Gastrocnemius medialis (tissue), 4 donors: ENCODE measurements around the gene GNG7.

Source experiments
- CTCF ChIP-seq, 5 experiments: fragments of 450-650 bp in 3 of 5; fragments of 200-600 bp in 2 of 5; sonication (generic) in 2 of 5; IDR thresholded peaks in 4 of 5; conservative IDR thresholded peaks in 1 of 5; 1 replicate in 4 of 5; 2 replicates in 1 of 5; pipeline ENCODE4 v1.5.1; 2016 to 2019; ENCODE audit warnings: antibody characterized with exemption in 5 of 5, mild to moderate bottlenecking in 3 of 5, moderate library complexity in 3 of 5
- POLR2A ChIP-seq, 2 donors: fragments of 450-650 bp; IDR thresholded peaks; one replicate each; pipeline ENCODE4 v1.6.1; 2017; ENCODE audit warnings: antibody characterized with exemption in 2 of 2, mild to moderate bottlenecking in 2 of 2, moderate library complexity in 2 of 2

GRCh38 chr19:2532252-2533071, 170.0 kb downstream of the GNG7 start:
- TF ChIP-seq POLR2A (IDR thresholded peaks at IDR 0.05) (no peak), CTCF (IDR thresholded peaks at IDR 0.05 in 4 of 5, conservative IDR thresholded peaks at IDR 0.05 in 1 of 5) (no peak)
